HG03439 (cell line): ENCODE results near the gene ARMH1.

Experiments used
- ATAC-seq: cut with Tn5 transposase; IDR thresholded peaks from one replicate; pipeline ENCODE4 v1.9.1; 2021; ENCODE audit warnings: mild to moderate bottlenecking, moderate library complexity; ENCODE audit not compliant: unreplicated experiment

The ARMH1 gene

GRCh38 chr1:44674113-44675000 is at the start of gene ARMH1, which contains the start of gene TMEM53:
Gene ARMH1 (plus strand): TSS chr1:44674714. CDS start chr1:44689698, 14,984 bp downstream.
Gene TMEM53 (minus strand): TSS chr1:44674481. CDS start chr1:44674391, 90 bp downstream.
- ATAC-seq: peak; percentile 94

GRCh38 chr1:44625348-44625747 is 49.2 kb upstream of the ARMH1 start:
- ATAC-seq: no peak

- no peak for ATAC-seq
Measured at GRCh38 chr1:44628962-44629756, 45.4 kb upstream of the ARMH1 start.

GRCh38 chr1:44630116-44630515 is 44.4 kb upstream of the ARMH1 start:
- no peak for ATAC-seq

- ATAC-seq: no peak
Measured at GRCh38 chr1:44631333-44631646, 43.2 kb upstream of the ARMH1 start.

- ATAC-seq: peak; percentile 63
Measured at GRCh38 chr1:44631647-44632539, 42.6 kb upstream of the ARMH1 start.

- ATAC-seq: peak; percentile 2
Measured at GRCh38 chr1:44632598-44632997, 41.9 kb upstream of the ARMH1 start.

- no peak for ATAC-seq
Measured at GRCh38 chr1:44634606-44635189, 39.8 kb upstream of the ARMH1 start.

- ATAC-seq: no peak
Measured at GRCh38 chr1:44635439-44635838, 39.1 kb upstream of the ARMH1 start.

GRCh38 chr1:44636083-44636687 is 38.3 kb upstream of the ARMH1 start:
- ATAC-seq: no peak

GRCh38 chr1:44636688-44637598 is 37.6 kb upstream of the ARMH1 start:
- ATAC-seq: no peak

- no peak for ATAC-seq
Measured at GRCh38 chr1:44637702-44638411, 36.7 kb upstream of the ARMH1 start.

GRCh38 chr1:44640200-44640853 is 34.2 kb upstream of the ARMH1 start:
- ATAC-seq: no peak

- no peak for ATAC-seq
Measured at GRCh38 chr1:44641126-44642102, 33.1 kb upstream of the ARMH1 start.

- ATAC-seq: no peak
Measured at GRCh38 chr1:44642255-44642654, 32.3 kb upstream of the ARMH1 start.

- no peak for ATAC-seq
Measured at GRCh38 chr1:44642925-44643324, 31.6 kb upstream of the ARMH1 start.
